HEK293 (cell line): ENCODE measurements around the gene SQOR.

Experiments used
- GFI1B ChIP-seq: fragments of 450-650 bp; formaldehyde crosslinking; IDR thresholded peaks from 2 replicates; pipeline ENCODE4 v1.5.1; 2016; ENCODE audit warnings: missing biosample characterization, missing genetic modification characterization
- KLF16 ChIP-seq: fragments of 450-650 bp; formaldehyde crosslinking; IDR thresholded peaks from 2 replicates; pipeline ENCODE4 v1.5.1; 2017; ENCODE audit warnings: missing biosample characterization, missing genetic modification characterization
- SP7 ChIP-seq: fragments of 450-650 bp; formaldehyde crosslinking; IDR thresholded peaks from 2 replicates; pipeline ENCODE4 v1.5.1; 2016; ENCODE audit warnings: missing biosample characterization, missing genetic modification characterization
- YY1 ChIP-seq: fragments of 450-650 bp; formaldehyde crosslinking; IDR thresholded peaks from 2 replicates; pipeline ENCODE4 v1.5.1; 2018; ENCODE audit warnings: missing biosample characterization, missing genetic modification characterization
- ZFHX2 ChIP-seq: fragments of 450-650 bp; formaldehyde crosslinking; conservative IDR thresholded peaks from 2 replicates; pipeline ENCODE4 v1.5.1; 2016; ENCODE audit warnings: missing biosample characterization, missing genetic modification characterization
- ZNF10 ChIP-seq: fragments of 450-650 bp; formaldehyde crosslinking; IDR thresholded peaks from 2 replicates; pipeline ENCODE4 v1.5.1; 2017; ENCODE audit warnings: missing biosample characterization, missing genetic modification characterization
- ZNF2 ChIP-seq: fragments of 450-650 bp; formaldehyde crosslinking; IDR thresholded peaks from 2 replicates; pipeline ENCODE4 v1.5.1; 2016; ENCODE audit warnings: missing biosample characterization, missing genetic modification characterization
- ZNF23 ChIP-seq: fragments of 450-650 bp; formaldehyde crosslinking; IDR thresholded peaks from 2 replicates; pipeline ENCODE4 v1.5.1; 2016; ENCODE audit warnings: missing biosample characterization, missing genetic modification characterization, borderline replicate concordance
- ZNF248 ChIP-seq: fragments of 450-650 bp; formaldehyde crosslinking; IDR thresholded peaks from 2 replicates; pipeline ENCODE4 v1.5.1; 2017; ENCODE audit warnings: missing biosample characterization, missing genetic modification characterization
- ZNF302 ChIP-seq: fragments of 450-650 bp; formaldehyde crosslinking; IDR thresholded peaks from 2 replicates; pipeline ENCODE4 v1.5.1; 2016; ENCODE audit warnings: missing biosample characterization, missing genetic modification characterization, low read depth
- ZNF37A ChIP-seq: fragments of 450-650 bp; IDR thresholded peaks from 2 replicates; pipeline ENCODE4 v1.5.1; 2018; ENCODE audit warnings: missing biosample characterization, missing genetic modification characterization
- ZNF48 ChIP-seq: fragments of 450-650 bp; formaldehyde crosslinking; IDR thresholded peaks from 2 replicates; pipeline ENCODE4 v1.5.1; 2016; ENCODE audit warnings: missing biosample characterization, missing genetic modification characterization
- ZNF585B ChIP-seq: fragments of 450-650 bp; formaldehyde crosslinking; IDR thresholded peaks from 2 replicates; pipeline ENCODE4 v1.5.1; 2016; ENCODE audit warnings: missing biosample characterization, missing genetic modification characterization
- ZNF830 ChIP-seq: fragments of 450-650 bp; IDR thresholded peaks from 2 replicates; pipeline ENCODE4 v1.5.0; 2018; ENCODE audit warnings: missing biosample characterization, missing genetic modification characterization, low read depth, mild to moderate bottlenecking, moderate library complexity
- TF ChIP-seq, protein P1 (sequence below): fragments of 450-650 bp; formaldehyde crosslinking; IDR thresholded peaks from 2 replicates; pipeline ENCODE4 v1.5.1; 2016; ENCODE audit warnings: missing biosample characterization, missing genetic modification characterization
- TF ChIP-seq, protein P2 (sequence below): sonication (generic); formaldehyde crosslinking; IDR thresholded peaks from 2 replicates; pipeline ENCODE4 v1.8.1; 2022; ENCODE audit warnings: mild to moderate bottlenecking, moderate library complexity, missing genetic modification reagents
- TF ChIP-seq, protein P3 (sequence below): fragments of 450-650 bp; formaldehyde crosslinking; IDR thresholded peaks from 2 replicates; pipeline ENCODE4 v1.5.1; 2016; ENCODE audit warnings: missing biosample characterization, missing genetic modification characterization
- TF ChIP-seq, protein P4 (sequence below): fragments of 450-650 bp; formaldehyde crosslinking; optimal IDR thresholded peaks from 2 replicates; pipeline ENCODE3; 2016; ENCODE audit warnings: missing biosample characterization, mild to moderate bottlenecking, missing genetic modification characterization
- TF ChIP-seq, protein P5 (sequence below): fragments of 450-650 bp; formaldehyde crosslinking; IDR thresholded peaks from 2 replicates; pipeline ENCODE4 v1.5.1; 2017; ENCODE audit warnings: missing biosample characterization, missing genetic modification characterization
- TF ChIP-seq, protein P6 (sequence below): fragments of 450-650 bp; formaldehyde crosslinking; IDR thresholded peaks from 2 replicates; pipeline ENCODE4 v1.5.1; 2016; ENCODE audit warnings: missing biosample characterization, missing genetic modification characterization, borderline replicate concordance
- TF ChIP-seq, protein P7 (sequence below): fragments of 450-650 bp; formaldehyde crosslinking; IDR thresholded peaks from 2 replicates; pipeline ENCODE4 v1.5.1; 2016; ENCODE audit warnings: missing biosample characterization, missing genetic modification characterization

Gene SQOR

DNA sequence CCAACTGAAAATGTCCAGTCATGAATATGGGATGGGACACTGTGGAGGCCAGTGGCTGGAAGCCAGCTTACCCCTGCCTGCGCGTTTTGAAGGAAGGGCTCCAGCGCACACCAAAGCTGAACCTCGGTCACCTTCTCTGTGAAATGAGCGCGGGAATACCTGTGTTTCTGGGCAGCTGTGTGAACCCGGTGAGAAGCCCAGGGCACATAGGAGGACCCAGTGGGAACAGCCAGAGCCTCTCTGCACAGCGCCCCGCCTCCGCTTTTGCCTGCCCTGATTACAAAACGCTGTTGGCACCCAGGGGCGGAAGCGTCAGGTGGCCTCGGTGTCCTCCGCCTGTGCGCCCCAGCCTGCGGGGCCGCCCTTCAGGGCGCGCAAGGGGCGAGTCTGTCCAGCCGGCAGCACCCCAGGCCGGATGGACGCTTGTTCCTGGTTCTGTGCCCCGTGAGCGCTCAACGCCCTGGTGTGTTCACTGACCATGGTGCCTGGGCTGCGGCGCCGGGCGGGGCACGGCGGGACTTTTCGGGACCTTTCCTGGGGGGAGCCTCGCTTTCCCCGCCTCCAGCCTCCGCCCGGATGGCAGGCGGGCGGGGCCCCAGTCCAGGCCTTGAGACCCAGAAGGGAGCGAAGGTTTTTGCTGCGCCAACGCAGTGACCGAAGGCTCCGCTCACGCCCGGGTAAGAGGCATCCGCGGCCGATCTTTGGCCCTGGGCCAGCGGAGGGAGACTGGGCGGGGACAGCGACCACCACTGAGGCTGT is at the start of gene SQOR (continued):
- TF ChIP-seq, protein P1, sequence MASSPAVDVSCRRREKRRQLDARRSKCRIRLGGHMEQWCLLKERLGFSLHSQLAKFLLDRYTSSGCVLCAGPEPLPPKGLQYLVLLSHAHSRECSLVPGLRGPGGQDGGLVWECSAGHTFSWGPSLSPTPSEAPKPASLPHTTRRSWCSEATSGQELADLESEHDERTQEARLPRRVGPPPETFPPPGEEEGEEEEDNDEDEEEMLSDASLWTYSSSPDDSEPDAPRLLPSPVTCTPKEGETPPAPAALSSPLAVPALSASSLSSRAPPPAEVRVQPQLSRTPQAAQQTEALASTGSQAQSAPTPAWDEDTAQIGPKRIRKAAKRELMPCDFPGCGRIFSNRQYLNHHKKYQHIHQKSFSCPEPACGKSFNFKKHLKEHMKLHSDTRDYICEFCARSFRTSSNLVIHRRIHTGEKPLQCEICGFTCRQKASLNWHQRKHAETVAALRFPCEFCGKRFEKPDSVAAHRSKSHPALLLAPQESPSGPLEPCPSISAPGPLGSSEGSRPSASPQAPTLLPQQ (tag by site-specific recombination), result no peak
- TF ChIP-seq ZNF2 (peak; percentile 69), ZNF23 (tag by site-specific recombination) (no peak), ZNF10 (tag by site-specific recombination) (no peak), ZNF585B (tag by site-specific recombination) (peak; percentile 28), GFI1B (tag by site-specific recombination) (no peak), SP7 (tag by site-specific recombination) (peak; percentile 63), ZNF37A (no peak), YY1 (tag by site-specific recombination) (0 out of 2 replicates have a peak, but pooled peaks have one; percentile 30), ZNF302 (tag by site-specific recombination) (no peak), ZNF48 (no peak), ZFHX2 (tag by site-specific recombination) (peak; percentile 71), ZNF830 (no peak), ZNF248 (tag by site-specific recombination) (no peak), KLF16 (0 out of 2 replicates have a peak, but pooled peaks have one; percentile 28)
- TF ChIP-seq, protein P2, sequence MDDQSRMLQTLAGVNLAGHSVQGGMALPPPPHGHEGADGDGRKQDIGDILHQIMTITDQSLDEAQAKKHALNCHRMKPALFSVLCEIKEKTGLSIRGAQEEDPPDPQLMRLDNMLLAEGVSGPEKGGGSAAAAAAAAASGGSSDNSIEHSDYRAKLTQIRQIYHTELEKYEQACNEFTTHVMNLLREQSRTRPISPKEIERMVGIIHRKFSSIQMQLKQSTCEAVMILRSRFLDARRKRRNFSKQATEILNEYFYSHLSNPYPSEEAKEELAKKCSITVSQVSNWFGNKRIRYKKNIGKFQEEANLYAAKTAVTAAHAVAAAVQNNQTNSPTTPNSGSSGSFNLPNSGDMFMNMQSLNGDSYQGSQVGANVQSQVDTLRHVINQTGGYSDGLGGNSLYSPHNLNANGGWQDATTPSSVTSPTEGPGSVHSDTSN (CRISPR knock-in tag), result no peak
- TF ChIP-seq, protein P3, sequence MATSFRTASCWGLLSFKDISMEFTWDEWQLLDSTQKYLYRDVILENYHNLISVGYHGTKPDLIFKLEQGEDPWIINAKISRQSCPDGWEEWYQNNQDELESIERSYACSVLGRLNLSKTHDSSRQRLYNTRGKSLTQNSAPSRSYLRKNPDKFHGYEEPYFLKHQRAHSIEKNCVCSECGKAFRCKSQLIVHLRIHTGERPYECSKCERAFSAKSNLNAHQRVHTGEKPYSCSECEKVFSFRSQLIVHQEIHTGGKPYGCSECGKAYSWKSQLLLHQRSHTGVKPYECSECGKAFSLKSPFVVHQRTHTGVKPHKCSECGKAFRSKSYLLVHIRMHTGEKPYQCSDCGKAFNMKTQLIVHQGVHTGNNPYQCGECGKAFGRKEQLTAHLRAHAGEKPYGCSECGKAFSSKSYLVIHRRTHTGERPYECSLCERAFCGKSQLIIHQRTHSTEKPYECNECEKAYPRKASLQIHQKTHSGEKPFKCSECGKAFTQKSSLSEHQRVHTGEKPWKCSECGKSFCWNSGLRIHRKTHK (tag by site-specific recombination), result no peak
- TF ChIP-seq, protein P4, sequence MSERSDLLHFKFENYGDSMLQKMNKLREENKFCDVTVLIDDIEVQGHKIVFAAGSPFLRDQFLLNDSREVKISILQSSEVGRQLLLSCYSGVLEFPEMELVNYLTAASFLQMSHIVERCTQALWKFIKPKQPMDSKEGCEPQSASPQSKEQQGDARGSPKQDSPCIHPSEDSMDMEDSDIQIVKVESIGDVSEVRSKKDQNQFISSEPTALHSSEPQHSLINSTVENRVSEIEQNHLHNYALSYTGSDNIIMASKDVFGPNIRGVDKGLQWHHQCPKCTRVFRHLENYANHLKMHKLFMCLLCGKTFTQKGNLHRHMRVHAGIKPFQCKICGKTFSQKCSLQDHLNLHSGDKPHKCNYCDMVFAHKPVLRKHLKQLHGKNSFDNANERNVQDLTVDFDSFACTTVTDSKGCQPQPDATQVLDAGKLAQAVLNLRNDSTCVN (tag by site-specific recombination), result peak; percentile 71
- TF ChIP-seq, protein P5, sequence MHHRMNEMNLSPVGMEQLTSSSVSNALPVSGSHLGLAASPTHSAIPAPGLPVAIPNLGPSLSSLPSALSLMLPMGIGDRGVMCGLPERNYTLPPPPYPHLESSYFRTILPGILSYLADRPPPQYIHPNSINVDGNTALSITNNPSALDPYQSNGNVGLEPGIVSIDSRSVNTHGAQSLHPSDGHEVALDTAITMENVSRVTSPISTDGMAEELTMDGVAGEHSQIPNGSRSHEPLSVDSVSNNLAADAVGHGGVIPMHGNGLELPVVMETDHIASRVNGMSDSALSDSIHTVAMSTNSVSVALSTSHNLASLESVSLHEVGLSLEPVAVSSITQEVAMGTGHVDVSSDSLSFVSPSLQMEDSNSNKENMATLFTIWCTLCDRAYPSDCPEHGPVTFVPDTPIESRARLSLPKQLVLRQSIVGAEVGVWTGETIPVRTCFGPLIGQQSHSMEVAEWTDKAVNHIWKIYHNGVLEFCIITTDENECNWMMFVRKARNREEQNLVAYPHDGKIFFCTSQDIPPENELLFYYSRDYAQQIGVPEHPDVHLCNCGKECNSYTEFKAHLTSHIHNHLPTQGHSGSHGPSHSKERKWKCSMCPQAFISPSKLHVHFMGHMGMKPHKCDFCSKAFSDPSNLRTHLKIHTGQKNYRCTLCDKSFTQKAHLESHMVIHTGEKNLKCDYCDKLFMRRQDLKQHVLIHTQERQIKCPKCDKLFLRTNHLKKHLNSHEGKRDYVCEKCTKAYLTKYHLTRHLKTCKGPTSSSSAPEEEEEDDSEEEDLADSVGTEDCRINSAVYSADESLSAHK (tag by site-specific recombination), result no peak
- TF ChIP-seq, protein P6, sequence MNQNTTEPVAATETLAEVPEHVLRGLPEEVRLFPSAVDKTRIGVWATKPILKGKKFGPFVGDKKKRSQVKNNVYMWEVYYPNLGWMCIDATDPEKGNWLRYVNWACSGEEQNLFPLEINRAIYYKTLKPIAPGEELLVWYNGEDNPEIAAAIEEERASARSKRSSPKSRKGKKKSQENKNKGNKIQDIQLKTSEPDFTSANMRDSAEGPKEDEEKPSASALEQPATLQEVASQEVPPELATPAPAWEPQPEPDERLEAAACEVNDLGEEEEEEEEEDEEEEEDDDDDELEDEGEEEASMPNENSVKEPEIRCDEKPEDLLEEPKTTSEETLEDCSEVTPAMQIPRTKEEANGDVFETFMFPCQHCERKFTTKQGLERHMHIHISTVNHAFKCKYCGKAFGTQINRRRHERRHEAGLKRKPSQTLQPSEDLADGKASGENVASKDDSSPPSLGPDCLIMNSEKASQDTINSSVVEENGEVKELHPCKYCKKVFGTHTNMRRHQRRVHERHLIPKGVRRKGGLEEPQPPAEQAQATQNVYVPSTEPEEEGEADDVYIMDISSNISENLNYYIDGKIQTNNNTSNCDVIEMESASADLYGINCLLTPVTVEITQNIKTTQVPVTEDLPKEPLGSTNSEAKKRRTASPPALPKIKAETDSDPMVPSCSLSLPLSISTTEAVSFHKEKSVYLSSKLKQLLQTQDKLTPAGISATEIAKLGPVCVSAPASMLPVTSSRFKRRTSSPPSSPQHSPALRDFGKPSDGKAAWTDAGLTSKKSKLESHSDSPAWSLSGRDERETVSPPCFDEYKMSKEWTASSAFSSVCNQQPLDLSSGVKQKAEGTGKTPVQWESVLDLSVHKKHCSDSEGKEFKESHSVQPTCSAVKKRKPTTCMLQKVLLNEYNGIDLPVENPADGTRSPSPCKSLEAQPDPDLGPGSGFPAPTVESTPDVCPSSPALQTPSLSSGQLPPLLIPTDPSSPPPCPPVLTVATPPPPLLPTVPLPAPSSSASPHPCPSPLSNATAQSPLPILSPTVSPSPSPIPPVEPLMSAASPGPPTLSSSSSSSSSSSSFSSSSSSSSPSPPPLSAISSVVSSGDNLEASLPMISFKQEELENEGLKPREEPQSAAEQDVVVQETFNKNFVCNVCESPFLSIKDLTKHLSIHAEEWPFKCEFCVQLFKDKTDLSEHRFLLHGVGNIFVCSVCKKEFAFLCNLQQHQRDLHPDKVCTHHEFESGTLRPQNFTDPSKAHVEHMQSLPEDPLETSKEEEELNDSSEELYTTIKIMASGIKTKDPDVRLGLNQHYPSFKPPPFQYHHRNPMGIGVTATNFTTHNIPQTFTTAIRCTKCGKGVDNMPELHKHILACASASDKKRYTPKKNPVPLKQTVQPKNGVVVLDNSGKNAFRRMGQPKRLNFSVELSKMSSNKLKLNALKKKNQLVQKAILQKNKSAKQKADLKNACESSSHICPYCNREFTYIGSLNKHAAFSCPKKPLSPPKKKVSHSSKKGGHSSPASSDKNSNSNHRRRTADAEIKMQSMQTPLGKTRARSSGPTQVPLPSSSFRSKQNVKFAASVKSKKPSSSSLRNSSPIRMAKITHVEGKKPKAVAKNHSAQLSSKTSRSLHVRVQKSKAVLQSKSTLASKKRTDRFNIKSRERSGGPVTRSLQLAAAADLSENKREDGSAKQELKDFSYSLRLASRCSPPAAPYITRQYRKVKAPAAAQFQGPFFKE (tag by site-specific recombination), result no peak
- TF ChIP-seq, protein P7, sequence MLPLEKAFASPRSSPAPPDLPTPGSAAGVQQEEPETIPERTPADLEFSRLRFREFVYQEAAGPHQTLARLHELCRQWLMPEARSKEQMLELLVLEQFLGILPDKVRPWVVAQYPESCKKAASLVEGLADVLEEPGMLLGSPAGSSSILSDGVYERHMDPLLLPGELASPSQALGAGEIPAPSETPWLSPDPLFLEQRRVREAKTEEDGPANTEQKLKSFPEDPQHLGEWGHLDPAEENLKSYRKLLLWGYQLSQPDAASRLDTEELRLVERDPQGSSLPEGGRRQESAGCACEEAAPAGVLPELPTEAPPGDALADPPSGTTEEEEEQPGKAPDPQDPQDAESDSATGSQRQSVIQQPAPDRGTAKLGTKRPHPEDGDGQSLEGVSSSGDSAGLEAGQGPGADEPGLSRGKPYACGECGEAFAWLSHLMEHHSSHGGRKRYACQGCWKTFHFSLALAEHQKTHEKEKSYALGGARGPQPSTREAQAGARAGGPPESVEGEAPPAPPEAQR (tag by site-specific recombination), result no peak
